GM13976 (cell line): ENCODE data around the gene NLGN1.
"Not testable (repeated sequence)": the region's sequence is repeated elsewhere in the genome, so short reads cannot be mapped to it uniquely, and the experiment has no call there.

ENCODE experiments used
- DNase-seq: peaks from one replicate; pipeline ENCODE4 v3.0.0; 2012; ENCODE audit warnings: low spot score
- in situ Hi-C: fragments of 300-500 bp; cut with MboI; formaldehyde crosslinking; loops from one replicate; pipeline ENCODE4 v1.12.0; 2022; ENCODE audit warnings: low sequenced_read_pairs, mixed read lengths, inconsistent platforms; ENCODE audit not compliant: unreplicated experiment
- TF ChIP-seq, protein P1 (sequence below): IDR thresholded peaks from 2 replicates; pipeline ENCODE4 v1.5.1; 2012; ENCODE audit warnings: borderline replicate concordance, mild to moderate bottlenecking; ENCODE audit not compliant: insufficient read depth; ENCODE audit errors: extremely low read depth, missing control alignments, control extremely low read depth

Gene NLGN1

DNA sequence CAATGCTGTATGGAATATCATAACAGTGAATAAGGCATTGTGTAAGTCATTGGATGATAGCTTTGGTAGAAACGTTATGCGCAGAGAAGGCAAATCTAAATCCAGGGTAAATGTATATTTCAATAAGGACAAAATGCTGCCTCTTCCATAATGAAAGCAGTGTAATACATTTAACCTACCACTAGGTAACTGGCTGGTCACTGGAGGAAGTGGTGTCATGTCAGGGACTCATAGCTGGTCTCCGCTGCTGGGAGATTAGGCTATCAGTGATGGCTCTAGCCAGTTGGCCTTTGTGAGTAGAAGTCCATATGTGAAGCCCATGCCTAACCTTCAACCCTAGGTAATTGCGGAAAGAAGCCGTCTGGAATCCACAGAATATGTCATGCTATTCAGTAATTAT lies 140.9 kb downstream of the NLGN1 start:
- in situ Hi-C loops = no loop called here
- TF ChIP-seq, protein P1, sequence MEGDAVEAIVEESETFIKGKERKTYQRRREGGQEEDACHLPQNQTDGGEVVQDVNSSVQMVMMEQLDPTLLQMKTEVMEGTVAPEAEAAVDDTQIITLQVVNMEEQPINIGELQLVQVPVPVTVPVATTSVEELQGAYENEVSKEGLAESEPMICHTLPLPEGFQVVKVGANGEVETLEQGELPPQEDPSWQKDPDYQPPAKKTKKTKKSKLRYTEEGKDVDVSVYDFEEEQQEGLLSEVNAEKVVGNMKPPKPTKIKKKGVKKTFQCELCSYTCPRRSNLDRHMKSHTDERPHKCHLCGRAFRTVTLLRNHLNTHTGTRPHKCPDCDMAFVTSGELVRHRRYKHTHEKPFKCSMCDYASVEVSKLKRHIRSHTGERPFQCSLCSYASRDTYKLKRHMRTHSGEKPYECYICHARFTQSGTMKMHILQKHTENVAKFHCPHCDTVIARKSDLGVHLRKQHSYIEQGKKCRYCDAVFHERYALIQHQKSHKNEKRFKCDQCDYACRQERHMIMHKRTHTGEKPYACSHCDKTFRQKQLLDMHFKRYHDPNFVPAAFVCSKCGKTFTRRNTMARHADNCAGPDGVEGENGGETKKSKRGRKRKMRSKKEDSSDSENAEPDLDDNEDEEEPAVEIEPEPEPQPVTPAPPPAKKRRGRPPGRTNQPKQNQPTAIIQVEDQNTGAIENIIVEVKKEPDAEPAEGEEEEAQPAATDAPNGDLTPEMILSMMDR = no peak
- no peak for DNase-seq

DNA sequence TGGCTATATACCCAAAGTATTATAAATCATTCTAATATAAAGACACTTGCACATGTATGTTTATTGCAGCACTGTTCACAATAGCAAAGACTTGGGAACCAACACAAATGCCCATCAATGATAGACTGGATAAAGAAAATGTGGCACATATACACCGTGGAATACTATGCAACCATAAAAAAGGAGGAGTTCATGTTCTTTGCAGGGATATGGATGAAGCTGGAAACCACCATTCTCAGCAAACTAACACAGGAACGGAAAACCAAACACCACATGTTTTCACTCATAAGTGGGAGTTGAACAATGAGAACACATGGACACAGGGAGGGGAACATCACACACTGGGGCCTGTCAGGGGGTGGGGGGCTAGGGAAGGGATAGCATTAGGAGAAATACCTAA lies 148.0 kb downstream of the NLGN1 start:
- in situ Hi-C loops, DNase-seq: not testable (repeated sequence)

DNA sequence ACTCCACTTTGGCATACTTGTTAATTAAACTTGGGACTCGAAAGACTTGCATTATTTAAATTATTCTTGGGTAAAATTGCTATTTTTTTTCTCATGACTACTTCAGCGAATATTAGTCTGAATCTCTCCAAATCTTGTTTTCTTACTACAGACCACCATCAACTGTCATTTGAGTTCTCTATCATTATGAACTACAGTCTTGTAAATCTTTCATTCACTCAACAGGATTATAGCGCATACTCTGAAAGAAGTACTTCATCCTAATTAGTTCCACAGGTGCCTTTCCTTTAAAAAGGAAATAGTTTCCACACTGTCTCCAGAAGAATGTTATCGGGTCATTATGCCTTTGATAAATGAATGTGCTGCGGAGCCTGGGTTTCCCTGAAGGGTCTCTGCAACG lies 149.5 kb downstream of the NLGN1 start:
- DNase-seq = no peak
- TF ChIP-seq, protein P1 = no peak

GRCh38 chr3:173548261-173548660 lies 150.7 kb downstream of the NLGN1 start:
- TF ChIP-seq, protein P1 = no peak
- DNase-seq = no peak
- in situ Hi-C loops = no loop called here

More for the DNA sequence above, 149.5 kb downstream of the NLGN1 start:
- in situ Hi-C loops = no loop called here

DNA sequence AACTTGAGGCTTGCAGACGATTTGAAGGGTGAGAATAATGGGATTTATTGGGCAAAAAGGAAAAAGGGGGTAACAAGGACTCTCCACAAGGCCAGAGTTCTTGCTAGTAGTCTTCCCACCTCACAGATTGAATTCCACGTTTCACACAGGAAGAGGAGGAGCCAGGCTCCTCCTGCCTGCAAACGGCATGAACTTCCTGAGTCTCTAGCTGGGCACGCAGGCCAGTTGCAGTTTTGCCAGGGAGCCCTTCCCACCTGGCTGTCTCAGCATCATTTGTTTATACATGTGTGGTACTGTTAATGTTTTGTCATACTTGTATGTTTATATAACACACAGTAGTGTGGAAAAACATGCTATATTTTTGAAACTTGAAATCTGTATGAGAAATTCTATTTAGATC lies 155.0 kb downstream of the NLGN1 start:
- no peak for DNase-seq
- TF ChIP-seq, protein P1 = no peak
- in situ Hi-C loops = no loop called here

- in situ Hi-C loops = no loop called here
- TF ChIP-seq, protein P1 = peak; percentile 16
- no peak for DNase-seq
Measured at GRCh38 chr3:173553635-173554280, 156.2 kb downstream of the NLGN1 start.

GRCh38 chr3:173556546-173556945 lies 159.0 kb downstream of the NLGN1 start:
- TF ChIP-seq, protein P1 = no peak
- no peak for DNase-seq
- in situ Hi-C loops = no loop called here
